ENCODE measurements around the gene RIOX2.
"Not testable (repeated sequence)": the region's sequence is repeated elsewhere in the genome, so short reads cannot be mapped to it uniquely, and the experiment has no call there.

The RIOX2 gene

DNA sequence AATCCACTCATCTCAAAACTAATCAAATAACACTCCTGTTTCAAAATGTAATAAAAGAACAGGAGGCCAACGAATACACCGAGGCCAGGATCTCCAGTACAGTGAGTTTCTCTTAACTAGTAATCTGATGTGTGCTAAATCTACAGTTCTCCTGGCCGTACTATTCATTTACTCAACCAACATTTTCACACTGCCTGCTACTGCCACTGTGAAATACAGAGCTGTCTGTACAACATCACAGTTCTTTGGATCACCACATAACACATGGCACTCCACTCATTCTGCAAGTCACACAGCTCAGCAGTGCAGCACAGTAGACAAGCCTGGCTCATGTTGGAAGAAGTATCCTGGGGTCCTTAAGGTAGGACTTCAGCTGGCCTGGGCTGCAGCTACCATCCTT, 21.9 kb downstream of the RIOX2 start:
- no peak for DNase-seq

GRCh38 chr3:97949743-97950142, 22.5 kb downstream of the RIOX2 start:
- no peak for DNase-seq

DNA sequence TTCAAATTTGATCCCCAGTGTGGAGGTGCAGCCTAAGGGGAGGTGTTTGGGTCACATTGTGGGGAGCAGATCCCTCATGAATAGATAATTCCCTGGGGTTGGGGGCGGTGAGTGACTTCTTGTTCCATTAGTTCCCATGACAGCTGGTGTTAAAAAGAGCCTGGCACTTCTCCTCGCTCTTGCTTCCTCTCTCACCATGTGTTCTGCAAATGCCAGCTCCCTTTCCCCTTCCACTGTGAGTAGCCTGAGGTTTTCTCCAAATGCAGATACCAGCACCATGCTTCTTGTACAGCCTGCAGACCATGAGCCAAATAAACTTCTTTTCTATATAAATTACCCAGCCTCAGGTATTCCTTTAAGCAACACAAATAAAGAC, 23.1 kb downstream of the RIOX2 start:
- DNase-seq = no peak

DNA sequence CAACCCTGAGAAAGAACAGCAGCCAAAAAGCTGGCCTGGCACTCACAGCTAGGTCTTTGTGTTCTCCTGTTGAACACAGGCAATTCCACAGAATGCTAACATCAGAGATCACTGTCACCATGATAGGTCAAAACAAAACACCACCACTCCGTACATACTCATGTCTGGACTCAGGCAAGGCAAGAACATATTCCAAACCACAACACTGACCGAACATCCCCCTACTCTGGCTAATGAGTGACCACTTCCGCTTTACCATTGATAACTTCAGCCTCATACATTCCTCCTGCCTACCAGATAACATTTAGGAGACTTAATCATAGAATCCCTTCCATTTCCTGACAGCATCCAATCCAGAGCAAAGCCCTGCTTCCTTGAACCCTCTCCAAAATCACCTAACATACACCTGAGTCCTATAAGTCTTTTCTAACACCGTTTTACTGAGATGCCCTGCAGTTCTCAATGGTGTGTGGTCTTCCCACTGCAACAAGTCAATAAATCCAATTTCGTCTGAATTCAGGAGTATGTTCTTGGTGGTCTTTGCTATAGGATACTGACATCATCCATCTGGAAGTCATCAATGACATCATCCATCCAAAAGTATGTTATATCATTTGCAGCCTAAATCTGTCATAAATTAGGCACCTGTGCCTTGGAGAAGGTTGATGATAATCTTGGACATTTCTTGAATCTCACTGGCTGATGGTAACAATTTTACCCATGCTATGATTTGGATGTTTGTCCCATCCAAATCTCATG, 23.7 kb downstream of the RIOX2 start:
- no peak for DNase-seq

GRCh38 chr3:97942801-97943546, 29.3 kb downstream of the RIOX2 start:
- DNase-seq = no peak

DNA sequence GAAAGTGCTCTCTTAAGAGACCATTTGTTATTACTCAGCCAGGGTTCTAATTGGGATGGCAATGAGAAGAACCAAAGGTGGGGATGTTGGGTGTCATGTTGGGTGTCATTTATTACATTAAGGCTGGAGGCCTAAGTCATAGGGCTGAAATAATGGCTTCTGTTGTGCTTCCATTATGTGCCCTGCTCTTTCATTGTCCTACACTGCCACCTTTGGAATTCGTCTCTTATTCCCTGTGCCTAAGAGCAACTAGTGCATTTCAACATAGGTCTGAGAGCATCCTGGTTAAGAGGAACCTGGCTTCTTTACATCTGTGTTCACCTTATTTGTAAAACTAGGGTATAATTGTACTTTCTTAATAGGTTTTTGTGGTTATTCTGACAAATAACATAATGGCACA, 32.2 kb downstream of the RIOX2 start:
- DNase-seq = no peak

DNA sequence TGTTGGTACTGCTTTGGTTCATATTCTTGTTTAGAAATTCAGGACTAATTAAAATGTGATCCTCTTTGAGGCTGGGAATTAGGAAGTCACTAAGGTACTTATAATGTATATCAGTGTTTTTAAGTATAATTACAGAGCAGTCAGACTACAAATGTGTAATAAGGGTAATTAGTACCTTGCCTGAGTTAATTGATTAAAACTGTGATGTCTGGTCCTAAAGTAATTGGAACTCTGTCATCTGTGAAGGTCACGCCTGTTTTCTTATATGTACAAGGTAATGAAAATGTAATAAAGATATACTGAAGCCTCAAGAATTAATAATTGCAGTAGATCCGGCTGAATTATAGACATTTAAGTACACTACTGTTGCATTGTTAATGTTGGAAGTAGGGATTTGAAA, 32.8 kb downstream of the RIOX2 start:
- no peak for DNase-seq

DNA sequence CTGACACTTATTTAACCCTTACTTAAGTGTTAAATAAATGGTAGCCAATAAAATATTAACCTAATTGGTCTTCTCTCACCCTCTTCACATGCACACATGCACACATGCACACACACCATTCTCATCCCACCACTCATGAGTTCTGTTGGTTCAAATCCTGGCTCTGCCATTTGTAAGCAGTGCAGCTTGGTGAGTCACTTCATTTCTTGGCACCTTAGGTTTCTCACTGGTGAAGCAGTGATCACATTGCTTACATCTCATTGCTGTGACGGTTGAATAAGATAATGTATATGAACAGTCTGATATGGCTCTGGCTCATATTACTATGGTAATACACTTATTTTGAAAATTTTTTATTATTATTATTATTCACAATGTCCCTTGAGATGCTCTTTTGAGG, 33.8 kb downstream of the RIOX2 start:
- peak; percentile 27 for DNase-seq

- DNase-seq = no peak
Observed at GRCh38 chr3:97937205-97937604, 35.0 kb downstream of the RIOX2 start.

GRCh38 chr3:97935842-97936241, 36.4 kb downstream of the RIOX2 start:
- no peak for DNase-seq

GRCh38 chr3:97934980-97935695, 37.1 kb downstream of the RIOX2 start:
- no peak for DNase-seq

DNA sequence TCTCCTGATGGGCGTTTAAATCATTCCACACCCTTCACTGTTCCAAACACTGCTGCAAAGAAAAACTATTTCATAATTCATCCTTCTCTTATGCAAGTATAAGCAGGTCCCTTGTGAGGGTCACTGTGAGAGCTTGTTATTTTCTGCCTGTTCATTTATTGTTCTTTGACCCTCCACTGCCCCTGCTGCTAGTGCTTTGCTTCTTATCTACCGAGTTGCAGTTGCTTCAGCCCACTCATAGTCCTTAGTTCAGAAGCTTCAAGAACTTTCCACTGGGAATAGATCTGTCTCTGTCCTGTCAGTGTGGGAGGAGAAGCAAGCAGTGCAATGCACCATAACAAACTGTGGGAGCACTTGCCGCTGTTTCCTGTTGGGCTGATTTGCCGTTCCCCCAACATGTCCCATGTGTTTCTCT, 39.8 kb downstream of the RIOX2 start:
- no peak for DNase-seq

GRCh38 chr3:97931218-97931617, 41.0 kb downstream of the RIOX2 start:
- no peak for DNase-seq

DNA sequence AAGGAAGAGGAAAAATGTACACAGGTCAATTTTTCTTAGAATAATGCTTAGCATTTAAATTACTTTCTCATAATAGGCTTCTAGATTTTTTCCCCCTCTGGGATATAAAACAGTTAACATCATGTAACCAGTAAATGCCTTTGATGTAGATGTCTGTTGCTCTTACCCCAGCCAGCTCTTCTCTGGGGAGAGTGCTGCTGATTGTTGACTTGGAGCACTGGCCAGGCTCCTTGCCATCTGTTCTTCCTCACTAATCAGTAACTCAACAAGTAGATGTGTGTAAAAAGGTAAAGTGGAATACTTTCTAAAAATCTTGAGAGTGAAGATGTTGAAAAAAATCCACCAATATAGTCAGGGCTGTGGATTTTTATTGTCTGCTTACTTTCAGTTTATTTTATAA, 42.2 kb downstream of the RIOX2 start:
- DNase-seq = no peak

GRCh38 chr3:97928986-97929385, 43.2 kb downstream of the RIOX2 start:
- DNase-seq = no peak

GRCh38 chr3:97927704-97928103, 44.5 kb downstream of the RIOX2 start:
- peak; percentile 51 for DNase-seq

- peak; percentile 5 for DNase-seq
Observed at GRCh38 chr3:97917813-97918536, 54.3 kb downstream of the RIOX2 start.

- DNase-seq = no peak
Observed at GRCh38 chr3:97916576-97916975, 55.7 kb downstream of the RIOX2 start.

GRCh38 chr3:97914388-97914787, 57.8 kb downstream of the RIOX2 start:
- DNase-seq = peak; percentile 9

GRCh38 chr3:97911459-97911858, 60.8 kb downstream of the RIOX2 start:
- DNase-seq = no peak

DNA sequence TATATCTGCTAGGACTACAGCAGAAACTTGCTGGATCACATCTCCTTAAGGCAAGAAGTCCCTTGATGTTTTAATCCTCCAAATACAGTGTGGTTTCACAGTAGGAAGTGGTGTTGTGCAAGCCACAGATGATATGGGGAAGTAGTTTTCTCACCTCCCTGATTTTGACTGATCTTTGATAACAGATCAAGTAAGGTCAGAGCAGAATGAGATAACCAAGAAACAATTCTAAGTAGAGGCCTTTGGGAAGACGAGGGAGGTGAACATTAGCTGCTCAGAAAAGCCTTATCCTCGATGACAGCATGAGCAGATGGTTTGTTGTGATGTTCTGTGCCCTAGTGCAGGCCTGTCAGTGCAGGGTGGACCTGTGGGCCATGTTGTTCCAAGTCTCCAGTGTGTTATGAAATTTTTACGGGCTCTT, 61.3 kb downstream of the RIOX2 start:
- DNase-seq = no peak

DNA sequence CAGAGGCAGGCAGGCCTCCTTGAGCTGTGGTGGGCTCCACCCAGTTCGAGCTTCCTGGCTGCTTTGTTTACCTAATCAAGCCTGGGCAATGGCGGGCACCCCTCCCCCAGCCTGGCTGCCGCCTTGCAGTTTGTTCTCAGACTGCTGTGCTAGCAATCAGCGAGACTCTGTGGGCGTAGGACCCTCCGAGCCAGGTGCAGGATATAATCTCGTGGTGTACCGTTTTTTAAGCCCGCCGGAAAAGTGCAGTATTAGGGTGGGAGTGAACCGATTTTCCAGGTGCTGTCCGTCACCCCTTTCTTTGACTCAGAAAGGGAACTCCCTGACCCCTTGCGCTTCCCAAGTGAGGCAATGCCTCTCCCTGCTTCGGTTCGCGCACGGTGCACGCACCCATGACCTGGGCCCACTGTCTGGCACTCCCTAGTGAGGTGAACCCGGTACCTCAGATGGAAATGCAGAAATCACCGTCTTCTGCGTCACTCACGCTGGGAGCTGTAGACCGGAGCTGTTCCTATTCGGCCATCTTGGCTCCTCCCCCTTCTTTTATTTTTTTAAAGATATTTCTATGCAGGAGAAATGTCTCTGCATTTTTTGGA, 61.9 kb downstream of the RIOX2 start:
- not testable (repeated sequence) for DNase-seq

All from fibroblast of skin of scalp (primary cell).